Ascending aorta (tissue), 2 donors: ENCODE measurements around the gene SLC38A5. TPM values are rescaled to one million over a fixed set of nuclear protein-coding genes. Genes with fewer than 3 reads are reported as not detected.

Experiments
- DNase-seq, 2 donors: peaks; one replicate each; pipeline ENCODE4 v3.0.0-alpha.2; 2019; ENCODE audit warnings: low spot score in 2 of 2
- H3K27ac ChIP-seq, 2 donors: fragments of 200-600 bp; sonication (generic); one replicate each; pipeline ENCODE4 v1.5.1; 2016 to 2017; ENCODE audit warnings: mild to moderate bottlenecking in 1 of 2
- H3K27me3 ChIP-seq: fragments of 200-600 bp; sonication (generic); one replicate; pipeline ENCODE4 v1.5.1; 2017
- H3K36me3 ChIP-seq, 2 donors: fragments of 200-600 bp; sonication (generic); one replicate each; pipeline ENCODE4 v1.5.1; 2016
- H3K4me1 ChIP-seq, 2 donors: fragments of 200-600 bp; sonication (generic); one replicate each; pipeline ENCODE4 v1.5.1; 2016 to 2017; ENCODE audit warnings: mild to moderate bottlenecking in 1 of 2
- H3K4me3 ChIP-seq, 2 donors: fragments of 200-600 bp; sonication (generic); one replicate each; pipeline ENCODE4 v1.5.1; 2016 to 2017; ENCODE audit warnings: mild to moderate bottlenecking in 1 of 2
- H3K9me3 ChIP-seq, 2 donors: fragments of 200-600 bp; sonication (generic); one replicate each; pipeline ENCODE4 v1.5.1; 2016
- CTCF ChIP-seq, 3 experiments: fragments of 200-600 bp in 2 of 3; fragments of 450-650 bp in 1 of 3; sonication (generic) in 2 of 3; IDR thresholded peaks; one replicate each; pipeline ENCODE4 v1.5.1; 2016 to 2019; ENCODE audit warnings: antibody characterized with exemption in 3 of 3, mild to moderate bottlenecking in 1 of 3, moderate library complexity in 1 of 3
- intact Hi-C: fragments of 100-400 bp; cut with DNase I; formaldehyde crosslinking; loops from one replicate; pipeline ENCODE4 v1.15.1; 2023
- total RNA-seq: library from RNA; depleted of rRNA; stranded (reverse); fragments of >200 nt; gene quantifications from one replicate; pipeline ENCODE4 v1.1.0, GENCODE V29; 2016

The SLC38A5 gene
- total RNA-seq, 1 donor from 2014 or later = 39.6 TPM

GRCh38 chrX:48468693-48469691 is 1.1 kb downstream of the SLC38A5 start:
- Histone ChIP-seq H3K27ac (no peak overlapping the region), H3K27me3 (no peaks in the 10 kb centered on the region), H3K36me3 (no peaks in the 10 kb centered on the region), H3K4me1 (no peaks in the 10 kb centered on the region), H3K4me3 (peak overlapping the region; percentile 36 to 57), H3K9me3 (no peaks in the 10 kb centered on the region)
- intact Hi-C loops = no loop called here
- no peak for DNase-seq
- TF ChIP-seq CTCF (IDR thresholded peaks at IDR 0.05) = peak in 1 of 3 experiments; percentile 23

GRCh38 chrX:48468247-48468671 is 1.8 kb downstream of the SLC38A5 start:
- DNase-seq = no peak
- TF ChIP-seq CTCF (IDR thresholded peaks at IDR 0.05) = no peak
- H3K27me3 ChIP-seq = no peaks in the 10 kb centered on the region
- H3K9me3 ChIP-seq = no peaks in the 10 kb centered on the region
- intact Hi-C loops = no loop called here
- H3K4me3 ChIP-seq = peak overlapping the region; percentile 36 to 57
- no peaks in the 10 kb centered on the region for H3K36me3 ChIP-seq
- no peaks in the 10 kb centered on the region for H3K4me1 ChIP-seq
- no peak overlapping the region for H3K27ac ChIP-seq

- Histone ChIP-seq H3K4me1 (no peaks in the 10 kb centered on the region), H3K4me3 (peak overlapping the region; percentile 36 to 57), H3K27me3 (no peaks in the 10 kb centered on the region), H3K36me3 (no peaks in the 10 kb centered on the region), H3K27ac (no peak overlapping the region), H3K9me3 (no peaks in the 10 kb centered on the region)
- DNase-seq = no peak
- intact Hi-C loops = no loop called here
- TF ChIP-seq CTCF (IDR thresholded peaks at IDR 0.05) = no peak
Measured at GRCh38 chrX:48467281-48467761, 2.7 kb downstream of the SLC38A5 start.

DNA sequence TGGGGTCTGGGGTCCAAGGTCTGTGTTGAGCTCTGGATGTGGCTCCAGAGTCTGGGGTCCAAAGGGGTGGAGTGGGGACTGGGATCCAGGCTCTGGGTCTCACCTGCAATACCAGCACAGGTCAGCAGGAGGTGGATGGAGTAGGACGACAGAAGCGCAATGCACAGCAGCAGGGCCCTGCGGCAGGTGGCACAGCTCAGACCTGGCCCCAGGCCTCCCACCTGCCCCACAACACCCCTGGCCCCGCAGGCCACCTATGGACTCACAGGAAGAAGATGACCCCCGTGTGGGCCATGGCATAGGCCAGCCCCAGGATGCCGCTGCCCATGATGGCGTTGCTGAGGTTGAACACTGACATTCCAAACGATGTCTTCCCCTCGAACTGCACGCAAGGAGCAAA is 3.4 kb downstream of the SLC38A5 start:
- DNase-seq = no peak
- Histone ChIP-seq H3K27ac (no peak overlapping the region), H3K36me3 (no peaks in the 10 kb centered on the region), H3K27me3 (no peaks in the 10 kb centered on the region), H3K4me1 (no peaks in the 10 kb centered on the region), H3K4me3 (no peak overlapping the region), H3K9me3 (no peaks in the 10 kb centered on the region)
- intact Hi-C loops = no loop called here
- no peak for TF ChIP-seq CTCF (IDR thresholded peaks at IDR 0.05)

GRCh38 chrX:48465336-48465933 is 4.6 kb downstream of the SLC38A5 start:
- DNase-seq = no peak
- Histone ChIP-seq H3K36me3 (no peaks in the 10 kb centered on the region), H3K27me3 (no peaks in the 10 kb centered on the region), H3K4me1 (no peaks in the 10 kb centered on the region), H3K9me3 (no peaks in the 10 kb centered on the region), H3K4me3 (no peak overlapping the region), H3K27ac (no peak overlapping the region)
- no peak for TF ChIP-seq CTCF (IDR thresholded peaks at IDR 0.05)
- intact Hi-C loops = no loop called here
